OCI-LY3 (cell line): ENCODE measurements around the gene NOD2.

ENCODE experiments used
- CTCF ChIP-seq: fragments of 200-600, 300-600 bp; sonication (generic); IDR thresholded peaks from 2 replicates; pipeline ENCODE4 v1.5.1; 2014; ENCODE audit warnings: antibody characterized with exemption, low read length, low read depth
- EZH2phosphoT487 ChIP-seq: fragments of 200-600 bp; shearing (Covaris generic); IDR thresholded peaks from 2 replicates; pipeline ENCODE4 v1.6.1; 2018; ENCODE audit warnings: antibody characterized with exemption, mixed run types, low read depth

GRCh38 chr16:50781518-50781917 lies 88.1 kb downstream of the NOD2 start:
- TF ChIP-seq CTCF (no peak), EZH2phosphoT487 (no peak)
